Hindlimb muscle (tissue), 1 donor: ENCODE data around the gene AUNIP. TPM values are rescaled to one million over a fixed set of nuclear protein-coding genes. Genes with fewer than 3 reads are reported as not detected.

ENCODE experiments used
- DNase-seq: peaks from one replicate; pipeline ENCODE4 v3.0.0-alpha.2; 2013
- polyA plus RNA-seq: library from polyadenylated mRNA; unstranded; fragments of 120-200 nt; gene quantifications from one replicate; pipeline ENCODE4 v1.2.1, GENCODE V29; 2013; ENCODE audit not compliant: insufficient read length

Gene AUNIP
- polyA plus RNA-seq, 1 donor = 0.92 TPM

- no peak for DNase-seq
Measured at GRCh38 chr1:25790472-25790871, 68.8 kb downstream of the AUNIP start.

- no peak for DNase-seq
Measured at GRCh38 chr1:25787760-25788166, 71.5 kb downstream of the AUNIP start.

- no peak for DNase-seq
Measured at GRCh38 chr1:25786887-25787759, 72.1 kb downstream of the AUNIP start.

GRCh38 chr1:25785333-25786067, 73.8 kb downstream of the AUNIP start:
- no peak for DNase-seq

- DNase-seq = no peak
Measured at GRCh38 chr1:25784575-25785051, 74.6 kb downstream of the AUNIP start.

Other genes starting within 250 kb of the AUNIP start
- 14.2 TPM for gene MAN1C1, start 242.7 kb downstream of the AUNIP start, polyA plus RNA-seq
- 58.5 TPM for gene SELENON, start 59.3 kb downstream of the AUNIP start, polyA plus RNA-seq
- gene MTFR1L, start 39.5 kb downstream of the AUNIP start, polyA plus RNA-seq = 70.6 TPM
- 8.8 TPM for gene PAQR7, start 16.3 kb upstream of the AUNIP start, polyA plus RNA-seq
- 488 TPM for gene STMN1, start 47.0 kb upstream of the AUNIP start, polyA plus RNA-seq
- gene PAFAH2, start 138.6 kb upstream of the AUNIP start, polyA plus RNA-seq = 87.9 TPM
- gene EXTL1, start 162.3 kb upstream of the AUNIP start, polyA plus RNA-seq = 4.2 TPM
- gene SLC30A2, start 186.7 kb upstream of the AUNIP start, polyA plus RNA-seq = 0.97 TPM
- gene TRIM63, start 208.2 kb upstream of the AUNIP start, polyA plus RNA-seq = 50.3 TPM